H9 (cell line): ENCODE results near the gene MED15. TPM values are rescaled to one million over a fixed set of nuclear protein-coding genes. Genes with fewer than 3 reads are reported as not detected.

ENCODE experiments used
- DNase-seq: peaks from one replicate; pipeline ENCODE4 v3.0.0-alpha.2; 2017
- H2AFZ ChIP-seq: one replicate; pipeline ENCODE4 v1.6.1; 2013; ENCODE audit warnings: mild to moderate bottlenecking, low read length, control low read depth, moderate library complexity
- H2AK5ac ChIP-seq: 2 replicates; pipeline ENCODE4 v1.6.1; 2013; ENCODE audit warnings: low read length, control low read depth, mixed read lengths; ENCODE audit not compliant: insufficient read length
- H2BK120ac ChIP-seq: one replicate; pipeline ENCODE4 v1.6.1; 2013; ENCODE audit warnings: low read depth, mild to moderate bottlenecking, low read length, control low read depth, inconsistent platforms; ENCODE audit not compliant: poor library complexity, severe bottlenecking
- H2BK12ac ChIP-seq: 2 replicates; pipeline ENCODE4 v1.6.1; 2013; ENCODE audit warnings: low read length, control low read depth, mixed read lengths, low read depth; ENCODE audit not compliant: insufficient read length
- H2BK15ac ChIP-seq: 2 replicates; pipeline ENCODE4 v1.6.1; 2013; ENCODE audit warnings: low read depth, low read length, control low read depth
- H2BK20ac ChIP-seq: one replicate; pipeline ENCODE4 v1.6.1; 2013; ENCODE audit warnings: low read depth, mild to moderate bottlenecking, low read length, control low read depth, inconsistent platforms; ENCODE audit not compliant: poor library complexity, severe bottlenecking
- H2BK5ac ChIP-seq: 2 replicates; pipeline ENCODE4 v1.6.1; 2013; ENCODE audit warnings: low read length, control low read depth, mixed read lengths; ENCODE audit not compliant: insufficient read length
- H3K14ac ChIP-seq: 2 replicates; pipeline ENCODE4 v1.6.1; 2013; ENCODE audit warnings: low read length, control low read depth; ENCODE audit not compliant: insufficient read depth
- H3K18ac ChIP-seq: 2 replicates; pipeline ENCODE4 v1.6.1; 2013; ENCODE audit warnings: low read depth, mild to moderate bottlenecking, mixed read lengths, low read length, control low read depth; ENCODE audit not compliant: insufficient read length
- H3K23ac ChIP-seq: 2 replicates; pipeline ENCODE4 v1.6.1; 2013; ENCODE audit warnings: low read length, control low read depth, mixed read lengths, low read depth; ENCODE audit not compliant: insufficient read length
- H3K23me2 ChIP-seq: 2 replicates; pipeline ENCODE4 v1.6.1; 2013; ENCODE audit warnings: low read depth, mild to moderate bottlenecking, mixed read lengths, low read length, control low read depth; ENCODE audit not compliant: insufficient read length, poor library complexity, severe bottlenecking
- H3K27ac ChIP-seq: 2 replicates; pipeline ENCODE4 v1.5.1; 2013; ENCODE audit warnings: low read length, control low read depth, mixed read lengths, low read depth; ENCODE audit not compliant: insufficient read length
- H3K27me3 ChIP-seq: 2 replicates; pipeline ENCODE4 v1.6.1; 2013; ENCODE audit warnings: low read length, control low read depth, inconsistent platforms; ENCODE audit not compliant: insufficient read depth
- H3K4ac ChIP-seq: 2 replicates; pipeline ENCODE4 v1.6.1; 2013; ENCODE audit warnings: low read depth, mild to moderate bottlenecking, control low read depth, inconsistent platforms, low read length, moderate library complexity
- H3K4me1 ChIP-seq: 2 replicates; pipeline ENCODE4 v1.6.1; 2013; ENCODE audit warnings: low read length, control low read depth, inconsistent platforms; ENCODE audit not compliant: insufficient read depth
- H3K4me2 ChIP-seq: 2 replicates; pipeline ENCODE4 v1.6.1; 2013; ENCODE audit warnings: low read length, control low read depth, mixed read lengths; ENCODE audit not compliant: insufficient read length, insufficient read depth
- H3K56ac ChIP-seq: 2 replicates; pipeline ENCODE4 v1.6.1; 2013; ENCODE audit warnings: low read depth, mild to moderate bottlenecking, mixed read lengths, low read length, control low read depth; ENCODE audit not compliant: insufficient read length
- H3K79me1 ChIP-seq: 2 replicates; pipeline ENCODE4 v1.6.1; 2013; ENCODE audit warnings: low read depth, mild to moderate bottlenecking, moderate library complexity, low read length, control low read depth, inconsistent platforms; ENCODE audit not compliant: insufficient read depth, poor library complexity, severe bottlenecking
- H3K79me2 ChIP-seq: 2 replicates; pipeline ENCODE4 v1.6.1; 2013; ENCODE audit warnings: low read length, control low read depth, inconsistent platforms; ENCODE audit not compliant: insufficient read depth
- H3K9ac ChIP-seq: 2 replicates; pipeline ENCODE4 v1.6.1; 2013; ENCODE audit warnings: low read length, control low read depth, mixed read lengths; ENCODE audit not compliant: insufficient read length; ENCODE audit errors: extremely low read depth
- H3K9me3 ChIP-seq: one replicate; pipeline ENCODE4 v1.6.1; 2013; ENCODE audit warnings: low read depth, low read length, inconsistent platforms; ENCODE audit not compliant: control insufficient read depth
- H3T11ph ChIP-seq: one replicate; pipeline ENCODE4 v1.6.1; 2013; ENCODE audit warnings: mild to moderate bottlenecking, low read length, control low read depth, inconsistent platforms
- H4K20me1 ChIP-seq: one replicate; pipeline ENCODE4 v1.6.1; 2013; ENCODE audit not compliant: control insufficient read depth, insufficient read length, insufficient read depth
- H4K5ac ChIP-seq: 2 replicates; pipeline ENCODE4 v1.6.1; 2013; ENCODE audit warnings: low read depth, mild to moderate bottlenecking, mixed read lengths, low read length, control low read depth; ENCODE audit not compliant: insufficient read length
- H4K8ac ChIP-seq: replicated peaks from 2 replicates; pipeline ENCODE4 v1.6.1; 2013; ENCODE audit warnings: low read length, control low read depth, mixed read lengths, low read depth; ENCODE audit not compliant: insufficient read length
- H4K91ac ChIP-seq: 2 replicates; pipeline ENCODE4 v1.6.1; 2013; ENCODE audit warnings: low read depth, mild to moderate bottlenecking, moderate library complexity, mixed read lengths, low read length, control low read depth; ENCODE audit not compliant: insufficient read length
- H3K27ac Mint-ChIP-seq, 3 experiments: 2 replicates in 2 of 3; 3 replicates in 1 of 3; pipeline ENCODE4 v1.8.0; 2020 to 2021; ENCODE audit warnings: mixed read lengths in 3 of 3, mild to moderate bottlenecking in 1 of 3, moderate library complexity in 1 of 3
- H3K27me3 Mint-ChIP-seq: 2 replicates; pipeline ENCODE4 v1.8.0; 2021; ENCODE audit warnings: low read depth, mild to moderate bottlenecking, moderate library complexity, mixed read lengths
- H3K36me3 Mint-ChIP-seq, 3 experiments: 2 replicates in 2 of 3; 3 replicates in 1 of 3; pipeline ENCODE4 v1.8.0; 2020 to 2021; ENCODE audit warnings: low read depth in 3 of 3, mixed read lengths in 3 of 3; ENCODE audit not compliant: insufficient read depth in 1 of 3
- H3K4me1 Mint-ChIP-seq, 2 experiments: 2 replicates each; pipeline ENCODE4 v1.8.0; 2020; ENCODE audit warnings: mixed read lengths in 2 of 2
- H3K4me3 Mint-ChIP-seq, 2 experiments: 2 replicates in 1 of 2; 3 replicates in 1 of 2; pipeline ENCODE4 v1.8.0; 2020 to 2021; ENCODE audit warnings: mild to moderate bottlenecking in 2 of 2, mixed read lengths in 2 of 2, moderate library complexity in 1 of 2
- H3K9me3 Mint-ChIP-seq, 2 experiments: 2 replicates in 1 of 2; 3 replicates in 1 of 2; pipeline ENCODE4 v1.8.0; 2020; ENCODE audit warnings: mild to moderate bottlenecking in 2 of 2, mixed read lengths in 2 of 2, moderate library complexity in 1 of 2
- CTCF ChIP-seq: fragments of 200-600 bp; sonication (generic); conservative IDR thresholded peaks from 3 replicates; pipeline ENCODE4 v1.8.0; 2021; ENCODE audit warnings: antibody characterized with exemption, mild to moderate bottlenecking
- WGBS: extraction: QIAGEN DNeasy Blood & Tissue Kit; methylation state at CpG from one replicate; pipeline ENCODE4 v1.1.7; 2013; ENCODE audit warnings: missing lambda C conversion rate, low lambda C conversion rate, mixed read lengths; ENCODE audit not compliant: insufficient read length; ENCODE audit errors: extremely low coverage; 5-methylcytosine and 5-hydroxymethylcytosine counted together
- total RNA-seq: library from RNA; stranded (reverse); gene quantifications from 2 replicates; pipeline ENCODE4 v1.2.1, GENCODE V29; 2021

The MED15 gene
- total RNA-seq, 1 experiment from 2014 or later = 47.4 TPM

GRCh38 chr22:20491346-20491745 lies 16.1 kb upstream of the MED15 start:
- H3K36me3 Mint-ChIP-seq = peaks cover 0 to 4% (median 0%) of the 10 kb centered on the region in 3 experiments; a peak in 4 of 7 replicates
- Histone ChIP-seq H4K91ac (no peak overlapping the region), H3K56ac (no peak overlapping the region), H2BK12ac (no peak overlapping the region), H4K8ac (no peak overlapping the region), H2AFZ (no peak overlapping the region), H2AK5ac (no peak overlapping the region), H3K14ac (no peak overlapping the region), H4K20me1 (no peaks in the 10 kb centered on the region), H2BK5ac (no peak overlapping the region), H3K27ac (no peak overlapping the region), H3K79me1 (peaks cover 4% of the 10 kb centered on the region), H3K9me3 (no peaks in the 10 kb centered on the region), H3K23me2 (peaks cover 14% of the 10 kb centered on the region), H3K9ac (no peak overlapping the region), H3K4ac (no peak overlapping the region), H3K79me2 (peaks cover 2% of the 10 kb centered on the region; the same call in 1 of the 2 replicates), H3K4me2 (no peak overlapping the region), H2BK120ac (no peak overlapping the region), H4K5ac (no peak overlapping the region), H3K23ac (no peak overlapping the region), H3K27me3 (no peaks in the 10 kb centered on the region; the same call in 1 of the 2 replicates), H2BK15ac (no peak overlapping the region), H3K4me1 (peaks cover 2% of the 10 kb centered on the region; the same call in 1 of the 2 replicates), H2BK20ac (no peak overlapping the region), H3K18ac (no peak overlapping the region), H3T11ph (no peak overlapping the region)
- no peak for TF ChIP-seq CTCF
- H3K4me3 Mint-ChIP-seq = no peak overlapping the region
- peaks cover 11% of the 10 kb centered on the region for H3K27me3 Mint-ChIP-seq
- no CpG with 5 or more reads among the region's 2 CpGs for WGBS
- H3K27ac Mint-ChIP-seq = no peak overlapping the region
- H3K9me3 Mint-ChIP-seq = no peaks in the 10 kb centered on the region
- DNase-seq = no peak
- peaks cover 7 to 17% of the 10 kb centered on the region in 2 experiments for H3K4me1 Mint-ChIP-seq
